Activated gamma-delta T cell (primary cell): Measurements from ENCODE around the gene TRIO.

ENCODE experiments used
- DNase-seq: peaks from one replicate; lab custom pipeline; 2025; lab: John Stamatoyannopoulos, UW

TRIO gene

GRCh38 chr5:14226554-14226953 is 83.4 kb downstream of the TRIO start:
- no peak for DNase-seq

GRCh38 chr5:14226992-14227391 is 83.8 kb downstream of the TRIO start:
- no peak for DNase-seq

GRCh38 chr5:14227513-14227912 is 84.4 kb downstream of the TRIO start:
- no peak for DNase-seq

GRCh38 chr5:14228219-14228618 is 85.1 kb downstream of the TRIO start:
- no peak for DNase-seq

GRCh38 chr5:14229181-14229580 is 86.0 kb downstream of the TRIO start:
- DNase-seq = no peak

GRCh38 chr5:14229734-14230133 is 86.6 kb downstream of the TRIO start:
- no peak for DNase-seq

GRCh38 chr5:14231156-14231555 is 88.0 kb downstream of the TRIO start:
- no peak for DNase-seq

- DNase-seq = no peak
These were observed 88.7 kb downstream of the TRIO start for GRCh38 chr5:14231890-14232289.

GRCh38 chr5:14234204-14234603 is 91.1 kb downstream of the TRIO start:
- DNase-seq = no peak

- DNase-seq = no peak
These were observed 92.7 kb downstream of the TRIO start for GRCh38 chr5:14235872-14236271.

GRCh38 chr5:14236757-14237156 is 93.6 kb downstream of the TRIO start:
- no peak for DNase-seq

GRCh38 chr5:14237317-14238086 is 94.4 kb downstream of the TRIO start:
- DNase-seq = no peak

- DNase-seq = no peak
These were observed 95.1 kb downstream of the TRIO start for GRCh38 chr5:14238272-14238671.

- DNase-seq = no peak
These were observed 96.3 kb downstream of the TRIO start for GRCh38 chr5:14239404-14239803.

GRCh38 chr5:14239951-14240350 is 96.8 kb downstream of the TRIO start:
- no peak for DNase-seq

GRCh38 chr5:14240359-14240758 is 97.2 kb downstream of the TRIO start:
- DNase-seq = no peak

GRCh38 chr5:14241141-14241540 is 98.0 kb downstream of the TRIO start:
- no peak for DNase-seq

- DNase-seq = no peak
These were observed 99.3 kb downstream of the TRIO start for GRCh38 chr5:14242447-14242846.

- DNase-seq = no peak
These were observed 99.8 kb downstream of the TRIO start for GRCh38 chr5:14242871-14243383.

- DNase-seq = no peak
These were observed 100.6 kb downstream of the TRIO start for GRCh38 chr5:14243766-14244165.

GRCh38 chr5:14244721-14245120 is 101.6 kb downstream of the TRIO start:
- DNase-seq = no peak

GRCh38 chr5:14245132-14245925 is 102.2 kb downstream of the TRIO start:
- DNase-seq = no peak
